ENCODE data around the gene C16orf89.

C16orf89 gene

GRCh38 chr16:5020551-5020950, 45.2 kb downstream of the C16orf89 start:
- Histone ChIP-seq H3K27ac (no peak overlapping the region), H3K4me3 (no peak overlapping the region)
- DNase-seq (ENCODE audit: low spot score): no peak
- TF ChIP-seq CTCF (IDR thresholded peaks at IDR 0.05): no peak

- no peak for DNase-seq (ENCODE audit: low spot score)
- no peak for TF ChIP-seq CTCF (IDR thresholded peaks at IDR 0.05)
- Histone ChIP-seq H3K4me3 (no peak overlapping the region), H3K27ac (no peak overlapping the region)
Measured at GRCh38 chr16:5019775-5020174, 46.0 kb downstream of the C16orf89 start.

GRCh38 chr16:5018793-5019192, 47.0 kb downstream of the C16orf89 start:
- H3K27ac ChIP-seq: no peak overlapping the region
- no peak for DNase-seq (ENCODE audit: low spot score)
- H3K4me3 ChIP-seq: no peak overlapping the region
- TF ChIP-seq CTCF (IDR thresholded peaks at IDR 0.05): no peak

GRCh38 chr16:5017678-5017969, 48.1 kb downstream of the C16orf89 start:
- no peak overlapping the region for H3K4me3 ChIP-seq
- H3K27ac ChIP-seq: no peak overlapping the region
- TF ChIP-seq CTCF (IDR thresholded peaks at IDR 0.05): no peak
- no peak for DNase-seq (ENCODE audit: low spot score)

GRCh38 chr16:5016967-5017677, 48.6 kb downstream of the C16orf89 start:
- no peak overlapping the region for H3K27ac ChIP-seq
- no peak overlapping the region for H3K4me3 ChIP-seq
- no peak for DNase-seq (ENCODE audit: low spot score)
- TF ChIP-seq CTCF (IDR thresholded peaks at IDR 0.05): no peak

GRCh38 chr16:5015887-5016286, 49.9 kb downstream of the C16orf89 start:
- no peak overlapping the region for H3K27ac ChIP-seq
- no peak for TF ChIP-seq CTCF (IDR thresholded peaks at IDR 0.05)
- no peak overlapping the region for H3K4me3 ChIP-seq
- DNase-seq (ENCODE audit: low spot score): no peak

- no peak overlapping the region for H3K27ac ChIP-seq
- no peak for DNase-seq (ENCODE audit: low spot score)
- H3K4me3 ChIP-seq: no peak overlapping the region
- TF ChIP-seq CTCF (IDR thresholded peaks at IDR 0.05): no peak
Measured at GRCh38 chr16:5015351-5015750, 50.4 kb downstream of the C16orf89 start.

Data from coronary artery (tissue), 2 donors.